Measurements from ENCODE around the gene IRX5. TPM values are rescaled to one million over a fixed set of nuclear protein-coding genes. Genes with fewer than 3 reads are reported as not detected.

IRX5 gene
- polyA plus RNA-seq, 3 donors = 0.15 TPM; not detected in 2

DNA sequence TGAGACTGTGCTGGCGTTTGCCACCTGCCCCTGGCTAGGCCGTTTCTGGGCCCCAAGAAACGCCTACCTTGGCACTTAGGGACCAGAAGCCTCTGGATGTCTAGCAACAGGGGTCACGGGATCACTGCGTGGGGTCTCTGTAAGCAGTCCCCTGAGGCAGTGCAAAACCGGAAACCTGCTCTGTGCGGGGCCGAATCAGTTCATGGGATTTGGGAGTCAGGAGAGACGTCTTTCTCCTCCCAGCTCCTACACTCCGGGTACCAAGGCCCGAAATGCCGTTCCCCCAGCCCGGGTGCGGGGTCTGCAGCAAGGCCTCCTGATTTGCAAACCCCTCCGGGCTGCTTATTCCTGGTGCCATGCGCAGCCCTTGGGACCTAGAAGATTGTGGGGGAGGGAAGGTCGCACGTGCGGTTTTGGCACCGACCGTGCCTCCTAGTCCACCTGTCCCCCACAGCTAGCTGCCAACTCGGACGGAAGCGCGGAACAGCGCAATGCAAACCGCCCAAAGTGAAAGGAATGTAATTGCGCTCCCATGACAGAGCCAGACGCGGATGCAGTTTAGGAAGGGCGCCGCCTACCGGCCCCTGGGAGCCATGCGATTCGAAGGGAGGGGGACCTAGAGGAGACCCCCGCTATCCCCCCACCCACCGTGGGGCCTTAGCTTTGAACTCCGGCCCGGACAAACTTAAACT is 6.5 kb downstream of the IRX5 start:
- peaks cover 8 to 79% of the 10 kb centered on the region in 2 donors for H3K9me3 ChIP-seq (replicated peaks in 1 of 2; ENCODE audit: control insufficient read depth in 1 of 2, insufficient read depth in 1 of 2, low read length in 2 of 2)
- no peak overlapping the region for H3K4me3 ChIP-seq (replicated peaks in 1 of 3; ENCODE audit: low read depth in 2 of 3, low read length in 3 of 3)
- no peak overlapping the region for H3K27ac ChIP-seq (ENCODE audit: low read depth in 1 of 2, low read length in 2 of 2)
- peaks cover 23 to 31% of the 10 kb centered on the region in 2 donors for H3K4me1 ChIP-seq (ENCODE audit: control insufficient read depth in 1 of 2, insufficient read depth in 2 of 2, low read length in 2 of 2)
- H3K36me3 ChIP-seq (replicated peaks in 1 of 2; ENCODE audit: control insufficient read depth in 1 of 2, insufficient read depth in 2 of 2, low read length in 2 of 2) = no peaks in the 10 kb centered on the region
- Mint-ChIP-seq H3K4me3 (peak overlapping the region; percentile 45 to 88), H3K36me3 (peaks cover 9 to 19% of the 10 kb centered on the region in 2 donors), H3K27me3 (ENCODE audit: low read depth in 3 of 3) (peaks cover 93 to 98% (median 96%) of the 10 kb centered on the region in 3 donors), H3K9me3 (peaks cover 2 to 48% (median 15%) of the 10 kb centered on the region in 7 donors), H3K4me1 (peaks cover 36% of the 10 kb centered on the region), H3K27ac (no peak overlapping the region)
- no peak for DNase-seq
- H3K79me2 ChIP-seq (ENCODE audit: insufficient read depth, low read length) = no peaks in the 10 kb centered on the region
- no peak overlapping the region for H3K9ac ChIP-seq (ENCODE audit: insufficient read depth, low read length, poor library complexity, severe bottlenecking)
- peak overlapping the region; percentile 20 for H3K4me2 ChIP-seq (replicated peaks; ENCODE audit: extremely low read depth, low read length, poor library complexity, severe bottlenecking)
- H3K27me3 ChIP-seq (ENCODE audit: control insufficient read depth in 2 of 2, insufficient read depth in 2 of 2, low read length in 2 of 2) = peaks cover 85 to 98% of the 10 kb centered on the region in 2 donors
- H2AFZ ChIP-seq (ENCODE audit: insufficient read depth, low read depth, low read length, poor library complexity, severe bottlenecking) = no peak overlapping the region
- WGBS (ENCODE audit: insufficient coverage) = under 1% methylated on average over 17 of the region's 39 CpGs
- H4K20me1 ChIP-seq (ENCODE audit: insufficient read depth, low read length) = no peaks in the 10 kb centered on the region
- TF ChIP-seq CTCF (IDR thresholded peaks at IDR 0.05) = peak; percentile 21
- intact Hi-C loops (cut with micrococcal nuclease) = loop anchor here in 1 of 2 donors (10.0 kb wide), 1 partner anchor 1232 kb away; the partner anchor contains the start of genes FTO and RPGRIP1L

- Histone ChIP-seq H3K4me3 (replicated peaks in 1 of 3; ENCODE audit: low read depth in 2 of 3, low read length in 3 of 3) (peak overlapping the region in 1 of 3 experiments; percentile 20), H3K36me3 (replicated peaks in 1 of 2; ENCODE audit: control insufficient read depth in 1 of 2, insufficient read depth in 2 of 2, low read length in 2 of 2) (no peaks in the 10 kb centered on the region), H3K27ac (ENCODE audit: low read depth in 1 of 2, low read length in 2 of 2) (no peak overlapping the region), H3K27me3 (ENCODE audit: control insufficient read depth in 2 of 2, insufficient read depth in 2 of 2, low read length in 2 of 2) (peaks cover 85 to 97% of the 10 kb centered on the region in 2 donors), H3K9ac (ENCODE audit: insufficient read depth, low read length, poor library complexity, severe bottlenecking) (no peak overlapping the region), H2AFZ (ENCODE audit: insufficient read depth, low read depth, low read length, poor library complexity, severe bottlenecking) (no peak overlapping the region), H4K20me1 (ENCODE audit: insufficient read depth, low read length) (no peaks in the 10 kb centered on the region), H3K4me2 (replicated peaks; ENCODE audit: extremely low read depth, low read length, poor library complexity, severe bottlenecking) (peak overlapping the region; percentile 20), H3K79me2 (ENCODE audit: insufficient read depth, low read length) (no peaks in the 10 kb centered on the region), H3K9me3 (replicated peaks in 1 of 2; ENCODE audit: control insufficient read depth in 1 of 2, insufficient read depth in 1 of 2, low read length in 2 of 2) (peaks cover 4 to 74% of the 10 kb centered on the region in 2 donors), H3K4me1 (ENCODE audit: control insufficient read depth in 1 of 2, insufficient read depth in 2 of 2, low read length in 2 of 2) (peaks cover 20 to 29% of the 10 kb centered on the region in 2 donors)
- Mint-ChIP-seq H3K27me3 (ENCODE audit: low read depth in 3 of 3) (peaks cover 92 to 98% (median 96%) of the 10 kb centered on the region in 3 donors), H3K4me3 (peak overlapping the region; percentile 45 to 88), H3K9me3 (peaks cover 0 to 44% (median 10%) of the 10 kb centered on the region in 7 donors), H3K4me1 (peaks cover 32% of the 10 kb centered on the region), H3K36me3 (peaks cover 5 to 13% of the 10 kb centered on the region in 2 donors), H3K27ac (no peak overlapping the region)
- DNase-seq = no peak
- no peak for TF ChIP-seq CTCF (IDR thresholded peaks at IDR 0.05)
- WGBS (ENCODE audit: insufficient coverage) = 5% methylated on average over 23 of the region's 35 CpGs
- intact Hi-C loops (cut with micrococcal nuclease) = loop anchor here in 1 of 2 donors (10.0 kb wide), 1 partner anchor 1233 kb away; the partner anchor contains the start of genes FTO and RPGRIP1L
These were observed 7.1 kb downstream of the IRX5 start for GRCh38 chr16:54937671-54938211.
